ENCODE results near the gene SLC29A1.
"Not testable (repeated sequence)": the region's sequence is repeated elsewhere in the genome, so short reads cannot be mapped to it uniquely, and the experiment has no call there.

Gene SLC29A1

DNA sequence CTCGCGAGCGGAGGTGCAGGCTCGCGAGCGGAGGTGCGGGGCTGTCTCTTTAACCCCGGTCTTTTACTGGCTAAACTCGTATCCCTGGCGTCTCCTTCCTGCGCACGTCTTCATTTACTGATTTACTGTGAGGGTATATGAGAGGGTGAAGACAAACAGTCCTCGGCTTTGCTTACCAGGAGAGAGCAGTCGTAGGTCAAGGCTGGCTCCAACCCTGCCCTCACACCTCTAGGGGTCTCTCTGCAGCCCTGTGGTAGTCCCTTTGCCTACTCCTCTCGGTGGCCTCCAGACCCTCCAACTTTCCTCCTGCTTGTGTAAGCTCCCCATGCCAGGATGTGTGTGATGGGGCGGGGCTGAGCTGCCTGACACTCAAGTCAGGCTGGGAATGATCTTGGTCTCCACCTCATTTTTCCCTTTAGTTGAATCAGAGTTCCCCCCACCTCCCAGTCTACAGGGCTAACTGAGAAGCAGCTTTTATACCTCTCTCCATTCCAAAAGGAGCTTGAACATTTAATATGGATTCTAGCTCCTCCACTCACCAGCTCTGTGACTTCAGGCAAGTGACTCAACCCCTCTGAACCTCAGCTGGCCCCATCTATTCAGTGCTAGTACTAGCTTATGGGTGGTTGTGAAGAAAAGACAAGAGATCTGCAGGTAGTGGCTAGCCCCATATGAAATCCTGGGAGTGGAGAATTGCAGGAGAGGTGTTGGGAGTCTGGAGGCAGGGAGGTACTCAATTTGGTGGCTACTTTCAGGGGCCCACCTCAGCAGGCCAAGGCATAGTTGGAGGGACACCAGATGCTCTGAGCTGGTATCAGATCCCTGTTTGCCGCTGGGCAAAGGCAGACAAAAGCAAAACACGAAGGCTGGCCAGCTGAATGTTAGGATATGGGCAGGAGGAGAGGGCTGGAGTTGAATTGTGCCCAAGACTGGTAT lies 902 bp downstream of the SLC29A1 start:
- DNase-seq, result peak; percentile 41

DNA sequence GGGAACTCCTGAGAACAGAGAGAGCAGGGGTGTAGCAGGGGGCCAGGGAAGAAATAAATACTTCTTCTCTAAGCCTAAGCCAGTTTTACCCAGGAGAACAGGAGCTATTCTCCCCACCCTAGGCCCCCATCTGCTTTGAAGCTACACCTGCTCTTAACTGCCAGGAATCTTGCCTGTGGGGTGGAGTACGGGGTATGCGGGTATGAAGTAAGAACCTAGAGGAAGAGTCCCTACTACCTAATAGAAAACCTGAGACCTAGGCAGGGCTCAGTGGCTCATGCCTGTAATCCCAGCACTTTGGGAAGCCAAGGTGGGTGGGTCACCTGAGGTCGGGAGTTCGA lies 1.5 kb downstream of the SLC29A1 start:
- DNase-seq, result no peak

DNA sequence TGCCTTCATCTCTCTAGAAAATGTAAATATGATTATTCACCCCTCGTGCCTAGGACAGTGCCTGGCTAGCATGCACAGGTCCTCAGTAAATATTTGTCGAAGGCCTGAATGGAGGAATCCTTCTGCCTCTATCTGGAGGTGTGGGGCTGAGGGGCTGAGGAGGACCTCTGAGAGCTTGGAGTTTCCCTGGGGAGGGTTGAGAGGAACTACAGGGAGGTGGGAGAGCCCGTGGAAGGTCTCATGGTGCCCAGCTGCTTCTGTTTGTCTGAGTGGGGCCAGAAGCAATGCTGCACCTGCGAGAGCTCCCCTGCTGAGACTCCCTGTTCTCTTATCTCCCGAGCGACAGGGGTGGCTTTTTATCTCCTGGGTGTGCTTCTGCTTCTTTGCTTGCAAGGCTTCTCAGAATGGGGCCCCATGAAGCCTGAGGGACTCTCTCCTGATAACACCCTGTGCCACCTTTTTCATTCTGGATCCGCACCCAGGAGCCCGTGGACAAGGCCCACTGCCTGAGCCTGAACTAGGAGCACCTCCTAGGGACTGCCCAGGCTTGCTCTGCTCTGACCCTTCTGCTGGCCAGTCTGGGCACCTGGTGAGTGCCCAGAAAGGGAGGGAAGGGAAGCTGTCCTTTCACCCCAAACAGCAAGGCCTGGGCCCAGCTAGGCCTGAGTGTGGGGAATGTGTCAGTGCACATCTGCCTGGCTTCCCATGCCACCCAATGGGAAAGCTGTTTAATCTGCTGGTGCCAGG lies 2.4 kb downstream of the SLC29A1 start:
- peak; percentile 45 for DNase-seq

DNA sequence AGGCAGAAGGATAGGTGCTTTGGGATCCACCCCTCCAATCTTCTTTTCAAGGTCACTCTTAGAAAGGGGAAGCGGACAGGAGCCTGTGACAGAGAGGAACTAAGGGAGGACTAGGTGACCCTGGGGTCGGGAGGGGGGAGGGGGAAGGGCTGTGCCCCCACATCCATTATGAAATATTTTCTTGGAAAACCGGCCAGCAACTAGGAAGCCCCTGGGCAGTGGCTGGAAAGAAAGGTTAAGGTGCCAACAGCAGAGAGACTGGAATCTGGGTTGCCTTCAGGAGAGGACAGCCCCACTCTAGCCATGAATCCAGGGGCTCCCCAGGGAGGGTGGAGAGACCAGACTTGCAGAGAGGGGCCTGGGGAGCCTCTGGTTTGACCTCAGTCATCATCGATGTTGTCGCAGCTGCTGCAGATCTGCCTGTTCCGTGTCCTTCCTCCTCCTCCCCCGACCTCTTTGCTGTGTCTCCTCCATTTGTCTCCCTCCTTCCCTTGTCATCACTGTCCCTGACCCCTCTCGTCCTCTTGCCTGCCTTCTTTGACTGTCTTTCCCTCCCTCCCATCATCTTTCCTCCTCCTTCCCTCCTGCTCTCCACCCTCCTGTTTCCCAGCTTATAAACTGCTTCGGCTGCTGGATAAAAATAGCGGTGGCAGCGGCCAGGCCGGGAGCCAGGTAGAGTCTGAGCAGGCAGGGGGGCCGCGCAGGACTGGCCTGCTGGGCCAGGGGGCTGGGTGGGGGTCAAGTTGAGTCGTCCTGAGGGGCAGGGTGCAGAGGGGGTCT lies 3.2 kb downstream of the SLC29A1 start:
- DNase-seq, result peak; percentile 54

DNA sequence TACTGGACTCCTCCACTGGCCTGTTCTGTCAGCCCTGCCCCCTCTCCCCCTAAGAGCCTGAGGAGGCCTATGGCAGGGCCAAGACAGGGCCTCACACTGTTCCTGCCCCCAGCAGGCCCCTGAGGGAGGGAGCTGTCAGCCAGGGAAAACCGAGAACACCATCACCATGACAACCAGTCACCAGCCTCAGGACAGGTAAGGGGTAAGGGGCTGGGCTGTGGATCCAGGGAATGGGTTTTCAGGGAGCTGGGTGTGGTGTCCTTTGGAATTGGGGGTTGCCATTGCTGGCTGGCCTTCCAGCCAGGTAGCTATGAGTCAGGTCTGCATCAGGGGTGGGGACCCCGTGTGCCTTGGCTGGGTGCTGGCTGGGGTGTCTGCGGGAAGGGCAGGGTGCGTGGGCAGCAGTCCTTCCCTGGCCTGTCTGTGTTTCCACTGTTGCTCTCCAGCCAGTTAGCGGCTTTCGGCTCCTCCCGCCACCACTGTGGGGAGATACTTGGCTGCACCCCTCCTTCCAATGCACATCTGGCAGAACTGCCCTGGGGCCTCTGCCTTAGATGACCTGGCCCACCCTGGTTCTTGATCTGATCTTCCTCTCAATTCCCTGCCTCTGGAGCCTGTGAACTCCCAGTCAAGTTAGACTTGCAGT lies 3.9 kb downstream of the SLC29A1 start:
- DNase-seq, result no peak

DNA sequence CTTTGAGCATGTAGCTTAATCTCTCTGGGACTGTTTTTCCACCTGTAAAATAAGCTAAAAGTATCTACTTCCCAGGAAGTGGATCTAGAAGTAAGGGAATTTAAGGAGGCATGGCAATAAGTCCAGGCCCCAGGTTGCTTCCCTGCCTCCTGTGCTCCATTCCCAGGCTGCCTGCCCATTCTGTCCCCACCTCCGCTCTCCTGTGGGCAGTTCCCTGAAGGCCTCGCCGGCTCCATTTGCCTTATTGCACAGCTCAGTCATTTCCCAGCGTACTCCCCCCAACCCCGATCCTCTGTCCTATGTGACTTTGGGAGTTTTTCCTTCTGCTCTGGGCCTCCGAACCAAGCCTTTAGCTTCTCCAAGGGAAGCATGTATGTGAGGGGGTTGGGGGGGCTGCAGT lies 4.6 kb downstream of the SLC29A1 start:
- no peak for DNase-seq

DNA sequence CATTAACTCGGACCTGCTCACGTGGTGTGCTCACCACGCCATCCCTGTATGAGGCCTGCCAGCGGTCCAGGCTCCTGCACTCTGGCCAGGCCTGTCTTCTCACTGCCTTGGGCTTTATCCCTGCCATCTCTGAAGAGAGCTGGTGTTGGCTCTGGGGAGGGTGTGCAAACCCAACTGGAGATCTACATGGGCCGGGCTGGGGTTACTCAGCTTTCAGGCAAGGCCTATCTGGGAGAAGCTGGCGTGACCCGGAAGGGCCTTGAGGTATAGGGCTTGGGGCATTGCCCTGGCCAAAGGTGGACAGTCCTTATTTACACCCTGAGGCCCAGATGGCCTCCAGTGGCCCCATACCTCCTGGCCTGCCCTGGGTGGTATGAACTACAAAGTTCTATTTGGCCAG lies 5.0 kb downstream of the SLC29A1 start:
- DNase-seq, result no peak

DNA sequence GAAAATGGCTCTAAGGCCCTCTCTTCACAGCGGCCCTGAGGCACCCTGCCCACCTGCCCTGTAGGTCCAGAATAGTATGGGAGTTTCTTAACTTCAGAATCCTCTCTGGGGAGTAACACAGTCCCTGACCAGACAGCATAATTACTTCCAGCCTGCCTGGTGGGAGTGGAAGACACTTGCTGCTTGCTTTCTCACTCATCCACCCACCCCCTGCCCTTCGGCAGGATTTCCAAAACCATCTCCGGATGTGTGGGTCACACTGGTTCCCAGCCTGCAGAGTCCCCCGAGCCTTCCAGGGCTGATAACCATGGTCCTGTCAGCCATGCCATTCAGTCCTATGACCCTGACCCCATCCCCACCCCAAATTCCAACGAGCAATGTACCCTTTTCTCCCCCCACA lies 5.4 kb downstream of the SLC29A1 start:
- DNase-seq, result no peak

DNA sequence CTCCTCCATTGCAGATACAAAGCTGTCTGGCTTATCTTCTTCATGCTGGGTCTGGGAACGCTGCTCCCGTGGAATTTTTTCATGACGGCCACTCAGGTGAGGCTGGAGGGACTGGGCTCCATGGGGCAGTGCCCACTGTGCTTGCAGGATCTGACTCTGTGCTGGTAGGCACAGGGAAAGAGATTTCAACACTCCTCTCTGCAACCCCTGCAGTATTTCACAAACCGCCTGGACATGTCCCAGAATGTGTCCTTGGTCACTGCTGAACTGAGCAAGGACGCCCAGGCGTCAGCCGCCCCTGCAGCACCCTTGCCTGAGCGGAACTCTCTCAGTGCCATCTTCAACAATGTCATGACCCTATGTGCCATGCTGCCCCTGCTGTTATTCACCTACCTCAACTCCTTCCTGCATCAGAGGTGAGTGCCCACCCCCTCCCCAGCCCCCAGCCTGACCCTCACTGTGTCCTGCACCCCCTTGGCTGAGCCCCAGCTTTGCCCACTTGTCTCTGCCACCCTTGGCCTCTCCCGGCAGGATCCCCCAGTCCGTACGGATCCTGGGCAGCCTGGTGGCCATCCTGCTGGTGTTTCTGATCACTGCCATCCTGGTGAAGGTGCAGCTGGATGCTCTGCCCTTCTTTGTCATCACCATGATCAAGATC lies 6.1 kb downstream of the SLC29A1 start:
- no peak for DNase-seq

DNA sequence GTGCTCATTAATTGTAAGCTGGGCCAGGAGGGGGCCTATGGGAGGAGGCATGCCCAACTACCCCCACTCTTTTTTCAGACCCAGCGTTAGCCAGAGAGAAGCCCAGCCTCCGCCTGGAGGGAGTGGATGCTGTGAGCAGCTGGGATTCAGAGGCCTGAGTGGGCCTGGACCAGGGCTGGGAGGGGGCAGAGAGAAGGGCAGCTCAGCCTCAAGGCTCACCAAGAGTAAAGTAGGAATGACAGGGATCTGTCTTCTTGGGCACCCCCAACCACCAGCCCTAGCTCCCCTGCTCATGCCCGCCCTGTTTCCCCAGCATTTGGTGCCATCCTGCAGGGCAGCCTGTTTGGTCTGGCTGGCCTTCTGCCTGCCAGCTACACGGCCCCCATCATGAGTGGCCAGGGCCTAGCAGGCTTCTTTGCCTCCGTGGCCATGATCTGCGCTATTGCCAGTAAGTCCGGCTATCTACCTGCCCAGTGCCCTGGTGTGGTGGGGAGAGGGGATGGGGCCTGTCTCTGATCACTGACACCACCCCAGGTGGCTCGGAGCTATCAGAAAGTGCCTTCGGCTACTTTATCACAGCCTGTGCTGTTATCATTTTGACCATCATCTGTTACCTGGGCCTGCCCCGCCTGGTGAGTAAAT lies 6.8 kb downstream of the SLC29A1 start:
- no peak for DNase-seq

DNA sequence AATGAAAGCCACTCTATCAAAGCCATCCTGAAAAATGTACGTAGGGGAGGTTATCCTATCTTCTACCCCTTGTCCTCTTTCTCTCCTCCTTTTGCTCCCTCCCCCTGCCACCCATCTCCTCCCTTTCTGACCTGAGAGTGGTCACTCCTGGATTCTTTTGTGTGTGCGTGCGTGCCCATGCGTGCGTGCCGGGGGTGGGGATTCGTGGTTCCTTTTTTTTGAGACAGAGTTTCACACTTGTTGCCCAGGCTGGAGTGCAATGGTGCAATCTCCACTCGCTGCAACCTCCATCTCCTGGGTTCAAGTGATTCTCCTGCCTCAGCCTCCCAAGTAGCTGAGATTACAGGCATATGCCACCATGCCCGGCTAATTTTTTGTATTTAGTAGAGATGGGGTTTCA lies 8.0 kb downstream of the SLC29A1 start:
- not testable (repeated sequence) for DNase-seq

DNA sequence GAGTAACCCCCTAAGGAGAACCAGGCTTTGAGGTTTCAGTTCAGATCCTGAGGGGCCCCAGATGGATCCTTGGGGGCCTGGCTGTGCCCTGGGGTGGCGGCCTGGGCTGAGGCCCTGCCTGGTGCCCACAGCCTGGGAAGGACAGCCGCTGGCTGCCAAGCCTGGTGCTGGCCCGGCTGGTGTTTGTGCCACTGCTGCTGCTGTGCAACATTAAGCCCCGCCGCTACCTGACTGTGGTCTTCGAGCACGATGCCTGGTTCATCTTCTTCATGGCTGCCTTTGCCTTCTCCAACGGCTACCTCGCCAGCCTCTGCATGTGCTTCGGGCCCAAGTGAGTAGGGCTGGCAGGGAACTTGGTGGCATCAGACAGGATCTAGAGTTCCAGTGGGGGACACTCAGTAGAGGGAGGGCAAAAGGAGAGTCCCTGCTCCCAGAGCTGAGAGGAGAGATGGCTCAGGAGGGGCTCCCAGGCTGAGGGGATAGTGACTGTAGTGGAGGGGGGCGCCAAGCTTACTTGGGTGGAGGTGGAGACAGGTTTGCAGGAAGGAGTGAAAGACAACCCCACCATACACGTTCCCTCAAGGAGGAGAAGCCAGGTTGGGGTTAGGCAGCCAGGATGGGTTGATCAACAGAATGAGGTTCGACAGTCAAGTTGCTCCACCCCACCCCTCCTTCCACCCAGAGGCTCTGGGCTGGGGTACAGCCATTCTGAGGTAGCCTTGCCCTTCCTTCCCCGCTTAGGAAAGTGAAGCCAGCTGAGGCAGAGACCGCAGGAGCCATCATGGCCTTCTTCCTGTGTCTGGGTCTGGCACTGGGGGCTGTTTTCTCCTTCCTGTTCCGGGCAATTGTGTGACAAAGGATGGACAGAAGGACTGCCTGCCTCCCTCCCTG lies 9.5 kb downstream of the SLC29A1 start:
- DNase-seq, result no peak

DNA sequence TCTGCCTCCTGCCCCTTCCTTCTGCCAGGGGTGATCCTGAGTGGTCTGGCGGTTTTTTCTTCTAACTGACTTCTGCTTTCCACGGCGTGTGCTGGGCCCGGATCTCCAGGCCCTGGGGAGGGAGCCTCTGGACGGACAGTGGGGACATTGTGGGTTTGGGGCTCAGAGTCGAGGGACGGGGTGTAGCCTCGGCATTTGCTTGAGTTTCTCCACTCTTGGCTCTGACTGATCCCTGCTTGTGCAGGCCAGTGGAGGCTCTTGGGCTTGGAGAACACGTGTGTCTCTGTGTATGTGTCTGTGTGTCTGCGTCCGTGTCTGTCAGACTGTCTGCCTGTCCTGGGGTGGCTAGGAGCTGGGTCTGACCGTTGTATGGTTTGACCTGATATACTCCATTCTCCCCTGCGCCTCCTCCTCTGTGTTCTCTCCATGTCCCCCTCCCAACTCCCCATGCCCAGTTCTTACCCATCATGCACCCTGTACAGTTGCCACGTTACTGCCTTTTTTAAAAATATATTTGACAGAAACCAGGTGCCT lies 10.2 kb downstream of the SLC29A1 start:
- no peak for DNase-seq

DNA sequence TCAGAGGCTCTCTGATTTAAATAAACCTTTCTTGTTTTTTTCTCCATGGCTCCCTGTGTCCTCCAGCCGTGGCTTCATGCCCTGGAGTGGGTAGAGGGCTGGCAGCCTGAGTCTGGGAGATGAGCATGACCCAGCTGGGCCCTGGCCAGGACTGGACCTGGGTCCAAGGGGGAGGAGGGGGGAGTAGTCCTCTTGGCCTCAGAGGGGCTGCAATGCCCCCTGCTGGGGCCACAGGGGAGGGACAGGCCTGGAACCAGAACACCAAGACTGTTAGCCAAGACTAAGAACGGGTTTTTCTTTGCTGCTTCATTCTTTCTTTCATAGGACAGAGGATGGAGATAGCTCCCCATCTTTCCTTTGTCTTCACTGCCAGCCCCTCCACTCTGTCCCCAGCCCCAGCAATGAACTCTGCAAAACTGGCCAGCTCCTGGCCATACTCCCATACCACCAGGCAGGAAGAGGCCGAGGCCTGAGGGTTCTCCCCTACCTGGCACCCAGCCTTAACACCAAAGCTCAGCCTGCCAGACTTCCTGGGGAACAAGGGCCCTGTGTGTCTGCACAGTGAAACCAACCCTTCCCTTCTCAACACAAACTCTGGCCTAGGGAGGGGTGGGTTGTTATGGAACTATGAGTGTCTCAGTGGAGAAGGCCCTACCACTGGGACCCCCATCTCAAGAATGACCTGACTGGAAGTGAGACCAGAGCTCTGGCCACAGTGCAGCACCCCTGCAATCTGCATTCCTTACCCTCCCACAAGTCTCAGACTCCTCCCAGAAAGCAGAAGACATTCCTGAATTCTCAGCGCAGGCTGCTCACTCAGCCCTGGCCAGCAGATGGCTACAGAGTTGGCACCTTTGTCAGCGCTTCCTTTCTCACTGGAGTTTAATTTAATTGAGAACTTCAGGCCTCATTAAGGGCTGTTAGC lies 11.0 kb downstream of the SLC29A1 start:
- peak; percentile 94 for DNase-seq

DNA sequence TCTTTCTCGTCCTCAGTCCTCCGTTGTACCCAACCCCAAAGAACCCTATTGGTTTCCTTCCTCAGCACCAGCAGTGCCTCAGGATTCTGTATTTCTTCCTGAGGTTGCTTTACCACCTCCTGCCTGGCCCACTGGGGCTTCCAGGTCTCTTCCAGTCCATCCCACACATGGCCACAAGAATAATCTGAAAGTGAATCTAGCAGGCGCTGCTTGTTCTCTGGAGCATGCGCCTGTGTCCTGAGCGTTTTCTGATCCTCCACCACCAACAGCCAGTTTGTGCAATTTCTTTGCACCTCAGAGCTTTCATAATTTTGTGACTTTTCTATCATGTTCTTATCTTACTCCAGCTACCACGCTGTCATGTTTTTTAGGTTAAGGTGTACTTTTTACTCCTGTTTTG lies 11.9 kb downstream of the SLC29A1 start:
- no peak for DNase-seq

DNA sequence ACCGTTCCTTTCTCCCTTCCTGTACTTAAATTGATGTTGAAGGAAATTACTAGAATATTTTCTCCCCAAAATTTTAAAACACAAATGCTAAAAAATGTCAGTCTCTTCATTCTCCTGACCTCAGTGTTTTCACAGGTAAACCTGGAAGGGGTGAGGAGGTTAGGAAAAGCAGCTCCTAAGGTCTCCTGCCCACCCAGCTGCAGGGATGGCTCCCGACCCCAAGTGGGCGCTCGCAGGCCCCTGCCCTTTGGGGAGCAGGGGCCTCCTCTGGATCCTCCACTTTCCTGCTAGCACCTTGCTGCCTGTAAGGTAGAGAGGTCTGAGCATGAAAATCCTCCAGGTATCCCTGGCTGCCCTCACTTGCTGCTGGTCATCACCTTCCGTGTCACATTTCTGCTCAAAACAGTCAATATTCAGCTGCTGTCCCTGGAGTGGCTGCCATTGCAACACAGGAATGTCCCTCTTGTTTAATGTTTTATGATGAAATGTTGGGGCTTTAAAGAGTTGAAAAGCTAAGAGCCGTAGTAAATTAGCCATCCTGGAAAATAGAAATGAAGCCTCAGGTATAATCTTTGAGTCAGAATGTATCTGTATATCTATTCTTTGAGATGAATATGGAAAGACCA lies 12.6 kb downstream of the SLC29A1 start:
- DNase-seq, result no peak

DNA sequence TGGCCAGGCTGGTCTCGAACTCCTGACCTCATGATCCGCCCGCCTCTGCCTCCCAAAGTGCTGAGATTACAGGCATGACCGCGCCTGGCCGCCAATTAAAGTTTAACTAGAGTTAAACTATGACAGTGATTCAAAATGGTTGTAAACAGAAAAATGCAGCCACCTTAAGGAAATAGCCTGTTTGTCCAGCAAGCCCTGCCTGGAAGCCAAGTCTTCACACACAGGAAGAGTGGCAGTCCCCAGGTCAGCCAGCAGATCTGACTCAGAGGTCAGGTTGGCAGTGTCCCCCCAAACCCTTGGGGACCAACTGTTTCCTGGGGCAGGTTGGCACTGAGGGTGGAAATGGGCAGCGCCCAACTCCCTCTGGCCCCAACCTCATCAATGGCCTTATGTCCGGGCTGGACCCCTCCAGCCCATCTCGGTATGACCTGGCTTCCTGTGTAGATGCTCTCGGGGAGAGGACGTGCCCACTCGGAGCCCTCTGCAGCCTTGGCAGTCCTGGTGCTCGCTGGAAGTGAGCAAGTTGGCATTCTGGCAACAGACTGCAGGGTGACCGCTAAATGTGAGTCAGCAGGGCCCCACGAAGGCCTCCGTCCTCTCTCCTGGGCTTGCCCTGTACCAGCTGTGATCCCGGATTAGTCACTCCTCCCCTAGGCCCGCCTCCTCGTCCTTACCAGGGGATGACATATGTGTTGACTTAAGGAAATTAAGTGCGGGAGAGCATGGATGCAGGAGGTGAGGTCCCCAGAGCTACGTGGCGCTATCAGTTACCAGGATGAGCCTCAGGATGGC lies 13.8 kb downstream of the SLC29A1 start:
- peak; percentile 93 for DNase-seq

Data from islet precursor cell (in vitro differentiated cells).